GM23338 (cell line): ENCODE data around the gene OBI1.

Experiments used
- CREB1 ChIP-seq: fragments of 250-450 bp; sonication (Bioruptor Pico); IDR thresholded peaks from 2 replicates; pipeline ENCODE4 v1.5.0; 2020; ENCODE audit warnings: low read depth, mild to moderate bottlenecking, moderate library complexity
- EZH2 ChIP-seq: fragments of 200-600 bp; sonication (generic); IDR thresholded peaks from one replicate; pipeline ENCODE4 v1.8.0; 2017; ENCODE audit warnings: antibody characterized with exemption, mild to moderate bottlenecking, low read depth; ENCODE audit not compliant: unreplicated experiment
- EZH2phosphoT487 ChIP-seq: fragments of 200-600 bp; sonication (generic); IDR thresholded peaks from one replicate; pipeline ENCODE4 v1.8.1; 2018; ENCODE audit warnings: antibody characterized with exemption; ENCODE audit not compliant: unreplicated experiment
- JUNB ChIP-seq: IDR thresholded peaks from one replicate; pipeline ENCODE4 v1.6.1; 2016; ENCODE audit warnings: antibody characterized with exemption; ENCODE audit not compliant: unreplicated experiment
- NANOG ChIP-seq: IDR thresholded peaks from 2 replicates; pipeline ENCODE4 v1.6.1; 2016; ENCODE audit warnings: antibody characterized with exemption, borderline replicate concordance
- POLR2AphosphoS5 ChIP-seq: IDR thresholded peaks from 2 replicates; pipeline ENCODE4 v1.6.1; 2016; ENCODE audit warnings: antibody characterized with exemption, low read depth
- STAT1 ChIP-seq: IDR thresholded peaks from one replicate; pipeline ENCODE4 v1.6.1; 2016; ENCODE audit warnings: antibody characterized with exemption; ENCODE audit not compliant: unreplicated experiment
- ZNF114 ChIP-seq: fragments of 250-450 bp; sonication (Bioruptor Pico); IDR thresholded peaks from 2 replicates; pipeline ENCODE4 v1.5.0; 2020; ENCODE audit warnings: mild to moderate bottlenecking, moderate library complexity
- ZNF331 ChIP-seq: fragments of 250-450 bp; sonication (Bioruptor Pico); IDR thresholded peaks from 2 replicates; pipeline ENCODE4 v1.5.0; 2020; ENCODE audit warnings: low read depth, mild to moderate bottlenecking, moderate library complexity
- TF ChIP-seq, protein P1 (sequence below), 2 experiments: fragments of 200-600 bp in 1 of 2; sonication (generic) in 1 of 2; conservative IDR thresholded peaks; 2 replicates each; pipeline versions ENCODE4 v1.5.1 to v1.6.1; 2016 to 2017; ENCODE audit warnings: antibody characterized with exemption in 2 of 2, low read depth in 2 of 2, mild to moderate bottlenecking in 2 of 2, moderate library complexity in 1 of 2
- TF ChIP-seq, protein P2 (sequence below): IDR thresholded peaks from one replicate; pipeline ENCODE4 v1.6.1; 2018; ENCODE audit warnings: antibody characterized with exemption; ENCODE audit not compliant: unreplicated experiment
- TF ChIP-seq, protein P3 (sequence below): fragments of 250-450 bp; sonication (Bioruptor Pico); IDR thresholded peaks from 2 replicates; pipeline ENCODE4 v1.5.0; 2020; ENCODE audit warnings: mild to moderate bottlenecking, moderate library complexity

DNA sequence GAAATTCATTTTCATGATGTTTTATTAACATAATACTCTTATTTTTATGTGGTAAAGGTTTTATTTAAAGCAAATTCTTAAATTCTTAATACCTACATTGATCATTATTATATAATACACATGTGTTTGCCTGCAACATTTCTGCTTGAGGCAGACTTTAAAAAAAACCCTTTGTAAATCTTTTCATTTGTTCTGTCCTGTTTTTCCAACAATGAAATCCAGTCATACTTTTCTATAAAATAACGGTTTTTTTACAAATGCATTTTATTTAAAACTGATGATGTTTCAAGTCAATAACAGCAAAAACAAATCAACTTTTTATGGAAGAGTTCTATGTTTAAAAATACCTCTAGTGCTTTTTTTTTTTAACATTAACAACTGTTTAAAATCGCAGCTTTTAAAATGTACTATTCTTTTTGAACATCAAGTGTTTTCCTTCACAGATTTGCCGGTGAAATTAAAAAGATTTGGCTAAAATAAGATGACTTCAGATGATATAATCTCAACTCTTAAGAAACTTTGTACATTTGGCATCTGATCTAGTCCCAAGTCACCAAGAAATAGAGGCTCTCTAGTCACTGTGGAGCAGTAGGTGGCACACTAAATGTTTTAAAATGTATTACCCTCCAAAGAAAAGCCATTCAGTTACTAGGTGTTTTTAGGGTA, 60.7 kb downstream of the OBI1 start:
- TF ChIP-seq, protein P1, sequence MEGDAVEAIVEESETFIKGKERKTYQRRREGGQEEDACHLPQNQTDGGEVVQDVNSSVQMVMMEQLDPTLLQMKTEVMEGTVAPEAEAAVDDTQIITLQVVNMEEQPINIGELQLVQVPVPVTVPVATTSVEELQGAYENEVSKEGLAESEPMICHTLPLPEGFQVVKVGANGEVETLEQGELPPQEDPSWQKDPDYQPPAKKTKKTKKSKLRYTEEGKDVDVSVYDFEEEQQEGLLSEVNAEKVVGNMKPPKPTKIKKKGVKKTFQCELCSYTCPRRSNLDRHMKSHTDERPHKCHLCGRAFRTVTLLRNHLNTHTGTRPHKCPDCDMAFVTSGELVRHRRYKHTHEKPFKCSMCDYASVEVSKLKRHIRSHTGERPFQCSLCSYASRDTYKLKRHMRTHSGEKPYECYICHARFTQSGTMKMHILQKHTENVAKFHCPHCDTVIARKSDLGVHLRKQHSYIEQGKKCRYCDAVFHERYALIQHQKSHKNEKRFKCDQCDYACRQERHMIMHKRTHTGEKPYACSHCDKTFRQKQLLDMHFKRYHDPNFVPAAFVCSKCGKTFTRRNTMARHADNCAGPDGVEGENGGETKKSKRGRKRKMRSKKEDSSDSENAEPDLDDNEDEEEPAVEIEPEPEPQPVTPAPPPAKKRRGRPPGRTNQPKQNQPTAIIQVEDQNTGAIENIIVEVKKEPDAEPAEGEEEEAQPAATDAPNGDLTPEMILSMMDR (conservative IDR thresholded peaks at IDR 0.05; ENCODE audit: low read depth in 2 of 2) = no peak
- TF ChIP-seq EZH2 (peak; percentile 72), JUNB (no peak), EZH2phosphoT487 (no peak), POLR2AphosphoS5 (no peak), CREB1 (CRISPR knock-in tag) (no peak), ZNF331 (no peak), ZNF114 (no peak), NANOG (no peak), STAT1 (no peak)
- TF ChIP-seq, protein P2, sequence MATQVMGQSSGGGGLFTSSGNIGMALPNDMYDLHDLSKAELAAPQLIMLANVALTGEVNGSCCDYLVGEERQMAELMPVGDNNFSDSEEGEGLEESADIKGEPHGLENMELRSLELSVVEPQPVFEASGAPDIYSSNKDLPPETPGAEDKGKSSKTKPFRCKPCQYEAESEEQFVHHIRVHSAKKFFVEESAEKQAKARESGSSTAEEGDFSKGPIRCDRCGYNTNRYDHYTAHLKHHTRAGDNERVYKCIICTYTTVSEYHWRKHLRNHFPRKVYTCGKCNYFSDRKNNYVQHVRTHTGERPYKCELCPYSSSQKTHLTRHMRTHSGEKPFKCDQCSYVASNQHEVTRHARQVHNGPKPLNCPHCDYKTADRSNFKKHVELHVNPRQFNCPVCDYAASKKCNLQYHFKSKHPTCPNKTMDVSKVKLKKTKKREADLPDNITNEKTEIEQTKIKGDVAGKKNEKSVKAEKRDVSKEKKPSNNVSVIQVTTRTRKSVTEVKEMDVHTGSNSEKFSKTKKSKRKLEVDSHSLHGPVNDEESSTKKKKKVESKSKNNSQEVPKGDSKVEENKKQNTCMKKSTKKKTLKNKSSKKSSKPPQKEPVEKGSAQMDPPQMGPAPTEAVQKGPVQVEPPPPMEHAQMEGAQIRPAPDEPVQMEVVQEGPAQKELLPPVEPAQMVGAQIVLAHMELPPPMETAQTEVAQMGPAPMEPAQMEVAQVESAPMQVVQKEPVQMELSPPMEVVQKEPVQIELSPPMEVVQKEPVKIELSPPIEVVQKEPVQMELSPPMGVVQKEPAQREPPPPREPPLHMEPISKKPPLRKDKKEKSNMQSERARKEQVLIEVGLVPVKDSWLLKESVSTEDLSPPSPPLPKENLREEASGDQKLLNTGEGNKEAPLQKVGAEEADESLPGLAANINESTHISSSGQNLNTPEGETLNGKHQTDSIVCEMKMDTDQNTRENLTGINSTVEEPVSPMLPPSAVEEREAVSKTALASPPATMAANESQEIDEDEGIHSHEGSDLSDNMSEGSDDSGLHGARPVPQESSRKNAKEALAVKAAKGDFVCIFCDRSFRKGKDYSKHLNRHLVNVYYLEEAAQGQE = no peak
- TF ChIP-seq, protein P3, sequence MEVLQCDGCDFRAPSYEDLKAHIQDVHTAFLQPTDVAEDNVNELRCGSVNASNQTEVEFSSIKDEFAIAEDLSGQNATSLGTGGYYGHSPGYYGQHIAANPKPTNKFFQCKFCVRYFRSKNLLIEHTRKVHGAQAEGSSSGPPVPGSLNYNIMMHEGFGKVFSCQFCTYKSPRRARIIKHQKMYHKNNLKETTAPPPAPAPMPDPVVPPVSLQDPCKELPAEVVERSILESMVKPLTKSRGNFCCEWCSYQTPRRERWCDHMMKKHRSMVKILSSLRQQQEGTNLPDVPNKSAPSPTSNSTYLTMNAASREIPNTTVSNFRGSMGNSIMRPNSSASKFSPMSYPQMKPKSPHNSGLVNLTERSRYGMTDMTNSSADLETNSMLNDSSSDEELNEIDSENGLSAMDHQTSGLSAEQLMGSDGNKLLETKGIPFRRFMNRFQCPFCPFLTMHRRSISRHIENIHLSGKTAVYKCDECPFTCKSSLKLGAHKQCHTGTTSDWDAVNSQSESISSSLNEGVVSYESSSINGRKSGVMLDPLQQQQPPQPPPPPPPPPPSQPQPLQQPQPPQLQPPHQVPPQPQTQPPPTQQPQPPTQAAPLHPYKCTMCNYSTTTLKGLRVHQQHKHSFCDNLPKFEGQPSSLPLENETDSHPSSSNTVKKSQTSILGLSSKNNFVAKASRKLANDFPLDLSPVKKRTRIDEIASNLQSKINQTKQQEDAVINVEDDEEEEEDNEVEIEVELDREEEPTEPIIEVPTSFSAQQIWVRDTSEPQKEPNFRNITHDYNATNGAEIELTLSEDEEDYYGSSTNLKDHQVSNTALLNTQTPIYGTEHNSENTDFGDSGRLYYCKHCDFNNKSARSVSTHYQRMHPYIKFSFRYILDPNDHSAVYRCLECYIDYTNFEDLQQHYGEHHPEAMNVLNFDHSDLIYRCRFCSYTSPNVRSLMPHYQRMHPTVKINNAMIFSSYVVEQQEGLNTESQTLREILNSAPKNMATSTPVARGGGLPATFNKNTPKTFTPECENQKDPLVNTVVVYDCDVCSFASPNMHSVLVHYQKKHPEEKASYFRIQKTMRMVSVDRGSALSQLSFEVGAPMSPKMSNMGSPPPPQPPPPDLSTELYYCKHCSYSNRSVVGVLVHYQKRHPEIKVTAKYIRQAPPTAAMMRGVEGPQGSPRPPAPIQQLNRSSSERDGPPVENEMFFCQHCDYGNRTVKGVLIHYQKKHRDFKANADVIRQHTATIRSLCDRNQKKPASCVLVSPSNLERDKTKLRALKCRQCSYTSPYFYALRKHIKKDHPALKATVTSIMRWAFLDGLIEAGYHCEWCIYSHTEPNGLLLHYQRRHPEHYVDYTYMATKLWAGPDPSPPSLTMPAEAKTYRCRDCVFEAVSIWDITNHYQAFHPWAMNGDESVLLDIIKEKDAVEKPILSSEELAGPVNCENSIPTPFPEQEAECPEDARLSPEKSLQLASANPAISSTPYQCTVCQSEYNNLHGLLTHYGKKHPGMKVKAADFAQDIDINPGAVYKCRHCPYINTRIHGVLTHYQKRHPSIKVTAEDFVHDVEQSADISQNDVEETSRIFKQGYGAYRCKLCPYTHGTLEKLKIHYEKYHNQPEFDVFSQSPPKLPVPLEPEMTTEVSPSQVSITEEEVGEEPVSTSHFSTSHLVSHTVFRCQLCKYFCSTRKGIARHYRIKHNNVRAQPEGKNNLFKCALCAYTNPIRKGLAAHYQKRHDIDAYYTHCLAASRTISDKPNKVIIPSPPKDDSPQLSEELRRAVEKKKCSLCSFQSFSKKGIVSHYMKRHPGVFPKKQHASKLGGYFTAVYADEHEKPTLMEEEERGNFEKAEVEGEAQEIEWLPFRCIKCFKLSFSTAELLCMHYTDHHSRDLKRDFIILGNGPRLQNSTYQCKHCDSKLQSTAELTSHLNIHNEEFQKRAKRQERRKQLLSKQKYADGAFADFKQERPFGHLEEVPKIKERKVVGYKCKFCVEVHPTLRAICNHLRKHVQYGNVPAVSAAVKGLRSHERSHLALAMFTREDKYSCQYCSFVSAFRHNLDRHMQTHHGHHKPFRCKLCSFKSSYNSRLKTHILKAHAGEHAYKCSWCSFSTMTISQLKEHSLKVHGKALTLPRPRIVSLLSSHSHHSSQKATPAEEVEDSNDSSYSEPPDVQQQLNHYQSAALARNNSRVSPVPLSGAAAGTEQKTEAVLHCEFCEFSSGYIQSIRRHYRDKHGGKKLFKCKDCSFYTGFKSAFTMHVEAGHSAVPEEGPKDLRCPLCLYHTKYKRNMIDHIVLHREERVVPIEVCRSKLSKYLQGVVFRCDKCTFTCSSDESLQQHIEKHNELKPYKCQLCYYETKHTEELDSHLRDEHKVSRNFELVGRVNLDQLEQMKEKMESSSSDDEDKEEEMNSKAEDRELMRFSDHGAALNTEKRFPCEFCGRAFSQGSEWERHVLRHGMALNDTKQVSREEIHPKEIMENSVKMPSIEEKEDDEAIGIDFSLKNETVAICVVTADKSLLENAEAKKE (CRISPR knock-in tag) = no peak
